ENCODE measurements around the gene OR4F17.
"Not testable (repeated sequence)": the region's sequence is repeated elsewhere in the genome, so short reads cannot be mapped to it uniquely, and the experiment has no call there.

DNA sequence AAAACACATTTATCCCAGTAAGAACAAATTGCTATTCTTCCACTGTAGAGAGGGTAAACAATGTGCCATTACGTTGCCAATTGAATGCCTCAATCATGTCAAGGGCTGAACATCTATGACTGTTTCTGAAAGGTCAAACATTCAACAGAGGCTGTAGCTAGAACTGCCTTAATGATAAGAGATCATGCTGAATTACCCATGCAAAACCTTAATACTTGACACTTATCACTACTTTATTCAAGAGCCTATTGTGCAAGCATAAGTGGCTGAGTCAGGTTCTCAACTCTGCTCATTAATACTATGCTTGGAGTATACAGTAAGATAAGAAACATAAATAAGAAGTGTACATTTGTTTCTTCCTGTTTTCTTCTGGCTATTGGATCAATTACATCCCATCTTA is 23.3 kb upstream of the OR4F17 start:
- not testable (repeated sequence) for TF ChIP-seq CEBPB (IDR thresholded peaks at IDR 0.05; ENCODE audit: low read depth); POLR2AphosphoS5 (IDR thresholded peaks at IDR 0.05; ENCODE audit: low read depth, low read length); POLR2A (IDR thresholded peaks at IDR 0.05; ENCODE audit: borderline replicate concordance, extremely low read depth, insufficient read depth, insufficient read length); RAD21 (IDR thresholded peaks at IDR 0.05; ENCODE audit: low read depth); EZH2phosphoT487 (IDR thresholded peaks at IDR 0.05; ENCODE audit: borderline replicate concordance); SP1 (IDR thresholded peaks at IDR 0.05; ENCODE audit: low read depth); EGR1 (IDR thresholded peaks at IDR 0.05; ENCODE audit: low read depth); EZH2 (IDR thresholded peaks at IDR 0.05)
- TF ChIP-seq, protein P1, sequence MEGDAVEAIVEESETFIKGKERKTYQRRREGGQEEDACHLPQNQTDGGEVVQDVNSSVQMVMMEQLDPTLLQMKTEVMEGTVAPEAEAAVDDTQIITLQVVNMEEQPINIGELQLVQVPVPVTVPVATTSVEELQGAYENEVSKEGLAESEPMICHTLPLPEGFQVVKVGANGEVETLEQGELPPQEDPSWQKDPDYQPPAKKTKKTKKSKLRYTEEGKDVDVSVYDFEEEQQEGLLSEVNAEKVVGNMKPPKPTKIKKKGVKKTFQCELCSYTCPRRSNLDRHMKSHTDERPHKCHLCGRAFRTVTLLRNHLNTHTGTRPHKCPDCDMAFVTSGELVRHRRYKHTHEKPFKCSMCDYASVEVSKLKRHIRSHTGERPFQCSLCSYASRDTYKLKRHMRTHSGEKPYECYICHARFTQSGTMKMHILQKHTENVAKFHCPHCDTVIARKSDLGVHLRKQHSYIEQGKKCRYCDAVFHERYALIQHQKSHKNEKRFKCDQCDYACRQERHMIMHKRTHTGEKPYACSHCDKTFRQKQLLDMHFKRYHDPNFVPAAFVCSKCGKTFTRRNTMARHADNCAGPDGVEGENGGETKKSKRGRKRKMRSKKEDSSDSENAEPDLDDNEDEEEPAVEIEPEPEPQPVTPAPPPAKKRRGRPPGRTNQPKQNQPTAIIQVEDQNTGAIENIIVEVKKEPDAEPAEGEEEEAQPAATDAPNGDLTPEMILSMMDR (IDR thresholded peaks at IDR 0.05 in 2 of 3, conservative IDR thresholded peaks at IDR 0.05 in 1 of 3; ENCODE audit: borderline replicate concordance in 1 of 3, insufficient read depth in 1 of 3, low read depth in 2 of 3, low read length in 2 of 3): not testable (repeated sequence)
- TF ChIP-seq, protein P2, sequence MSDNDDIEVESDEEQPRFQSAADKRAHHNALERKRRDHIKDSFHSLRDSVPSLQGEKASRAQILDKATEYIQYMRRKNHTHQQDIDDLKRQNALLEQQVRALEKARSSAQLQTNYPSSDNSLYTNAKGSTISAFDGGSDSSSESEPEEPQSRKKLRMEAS (IDR thresholded peaks at IDR 0.05): not testable (repeated sequence)
- TF ChIP-seq, protein P3, sequence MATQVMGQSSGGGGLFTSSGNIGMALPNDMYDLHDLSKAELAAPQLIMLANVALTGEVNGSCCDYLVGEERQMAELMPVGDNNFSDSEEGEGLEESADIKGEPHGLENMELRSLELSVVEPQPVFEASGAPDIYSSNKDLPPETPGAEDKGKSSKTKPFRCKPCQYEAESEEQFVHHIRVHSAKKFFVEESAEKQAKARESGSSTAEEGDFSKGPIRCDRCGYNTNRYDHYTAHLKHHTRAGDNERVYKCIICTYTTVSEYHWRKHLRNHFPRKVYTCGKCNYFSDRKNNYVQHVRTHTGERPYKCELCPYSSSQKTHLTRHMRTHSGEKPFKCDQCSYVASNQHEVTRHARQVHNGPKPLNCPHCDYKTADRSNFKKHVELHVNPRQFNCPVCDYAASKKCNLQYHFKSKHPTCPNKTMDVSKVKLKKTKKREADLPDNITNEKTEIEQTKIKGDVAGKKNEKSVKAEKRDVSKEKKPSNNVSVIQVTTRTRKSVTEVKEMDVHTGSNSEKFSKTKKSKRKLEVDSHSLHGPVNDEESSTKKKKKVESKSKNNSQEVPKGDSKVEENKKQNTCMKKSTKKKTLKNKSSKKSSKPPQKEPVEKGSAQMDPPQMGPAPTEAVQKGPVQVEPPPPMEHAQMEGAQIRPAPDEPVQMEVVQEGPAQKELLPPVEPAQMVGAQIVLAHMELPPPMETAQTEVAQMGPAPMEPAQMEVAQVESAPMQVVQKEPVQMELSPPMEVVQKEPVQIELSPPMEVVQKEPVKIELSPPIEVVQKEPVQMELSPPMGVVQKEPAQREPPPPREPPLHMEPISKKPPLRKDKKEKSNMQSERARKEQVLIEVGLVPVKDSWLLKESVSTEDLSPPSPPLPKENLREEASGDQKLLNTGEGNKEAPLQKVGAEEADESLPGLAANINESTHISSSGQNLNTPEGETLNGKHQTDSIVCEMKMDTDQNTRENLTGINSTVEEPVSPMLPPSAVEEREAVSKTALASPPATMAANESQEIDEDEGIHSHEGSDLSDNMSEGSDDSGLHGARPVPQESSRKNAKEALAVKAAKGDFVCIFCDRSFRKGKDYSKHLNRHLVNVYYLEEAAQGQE (IDR thresholded peaks at IDR 0.05; ENCODE audit: low read depth): not testable (repeated sequence)

All from HCT116 (cell line).